Endothelial cell of umbilical vein (primary cell): ENCODE results near the gene KCND2. TPM values are rescaled to one million over a fixed set of nuclear protein-coding genes. Genes with fewer than 3 reads are reported as not detected.

Experiments
- BruUV-seq: library from RNA; stranded (reverse); fragments of 400-500 nt; replicated peaks from 2 replicates; lab custom pipeline; 2021; lab: Mats Ljungman, UMichigan
- CTCF ChIA-PET: fragments of 300-600, 350-600 bp; sonication (Branson Sonifier 250); formaldehyde crosslinking; loops from one replicate; lab custom pipeline; 2021; ENCODE audit warnings: antibody characterized with exemption, inconsistent platforms; lab: Charles Lee
- POLR2A ChIA-PET: fragments of 300-600, 350-600 bp; sonication (Branson Sonifier 250); formaldehyde crosslinking; loops from one replicate; lab custom pipeline; 2021; ENCODE audit warnings: antibody characterized with exemption, inconsistent platforms; lab: Charles Lee
- DNase-seq: peaks from one replicate; pipeline ENCODE4 v3.0.0-alpha.2; 2011; ENCODE audit warnings: low read depth, low spot score
- FAIRE-seq: peaks from 2 replicates; lab custom pipeline; 2011; peaks lifted over from hg19 to GRCh38; lab: Jason Lieb, UNC
- H2AFZ ChIP-seq: 2 replicates; pipeline ENCODE4 v1.6.0; 2012; ENCODE audit warnings: low read depth, low read length, control low read depth, inconsistent platforms
- H3K27ac ChIP-seq: 2 replicates; pipeline ENCODE4 v1.5.1; 2011; ENCODE audit warnings: low read depth, mild to moderate bottlenecking, control low read depth, low read length, moderate library complexity; ENCODE audit not compliant: insufficient read depth
- H3K27me3 ChIP-seq, 2 experiments: 2 replicates each; pipeline versions ENCODE4 v1.6.0 to v1.6.1; 2011; ENCODE audit warnings: low read length in 2 of 2, mixed read lengths in 1 of 2; ENCODE audit not compliant: control insufficient read depth in 2 of 2, insufficient read depth in 2 of 2
- H3K36me3 ChIP-seq, 2 experiments: 2 replicates in 1 of 2; 3 replicates in 1 of 2; pipeline ENCODE4 v1.5.1; 2011; ENCODE audit warnings: low read length in 2 of 2, mild to moderate bottlenecking in 1 of 2, moderate library complexity in 1 of 2; ENCODE audit not compliant: control insufficient read depth in 2 of 2, insufficient read depth in 2 of 2; ENCODE audit errors: extremely low read depth in 1 of 2
- H3K4me1 ChIP-seq: 3 replicates; pipeline ENCODE4 v1.5.1; 2011; ENCODE audit warnings: mild to moderate bottlenecking, low read length; ENCODE audit not compliant: control insufficient read depth, insufficient read depth; ENCODE audit errors: extremely low read depth
- H3K4me2 ChIP-seq: 2 replicates; pipeline ENCODE4 v1.6.1; 2011; ENCODE audit warnings: low read length, control low read depth, mixed read lengths; ENCODE audit not compliant: insufficient read depth
- H3K4me3 ChIP-seq, 3 experiments: fragments of 200-600 bp in 1 of 3; sonication (generic), shearing (Covaris generic) in 1 of 3; replicated peaks in 1 of 3; 2 replicates each; pipeline ENCODE4 v1.5.1; 2011 to 2016; ENCODE audit warnings: control low read depth in 3 of 3, low read length in 3 of 3, mild to moderate bottlenecking in 2 of 3, inconsistent platforms in 1 of 3, low read depth in 1 of 3, moderate library complexity in 1 of 3; ENCODE audit not compliant: insufficient read depth in 1 of 3
- H3K79me2 ChIP-seq: 2 replicates; pipeline ENCODE4 v1.6.0; 2012; ENCODE audit warnings: low read length, inconsistent platforms; ENCODE audit not compliant: control insufficient read depth, insufficient read depth
- H3K9ac ChIP-seq: replicated peaks from 2 replicates; pipeline ENCODE3; 2011; ENCODE audit warnings: low read length, control low read depth; ENCODE audit not compliant: insufficient read depth; ENCODE audit errors: extremely low read depth
- H3K9me1 ChIP-seq: replicated peaks from 3 replicates; pipeline ENCODE4 v1.6.0; 2011; ENCODE audit warnings: mild to moderate bottlenecking, low read length; ENCODE audit not compliant: control insufficient read depth, insufficient read depth; ENCODE audit errors: extremely low read depth
- H3K9me3 ChIP-seq: replicated peaks from 2 replicates; pipeline ENCODE4 v1.5.1; 2012; ENCODE audit warnings: low read length, inconsistent platforms; ENCODE audit not compliant: control insufficient read depth, insufficient read depth
- H4K20me1 ChIP-seq: replicated peaks from 2 replicates; pipeline ENCODE3; 2011; ENCODE audit warnings: mild to moderate bottlenecking, low read length; ENCODE audit not compliant: control insufficient read depth, insufficient read depth; ENCODE audit errors: extremely low read depth
- CTCF ChIP-seq, 2 donors: IDR thresholded peaks; 1 replicate in 1 of 2; 2 replicates in 1 of 2; pipeline ENCODE4 v1.5.1; 2011; ENCODE audit warnings: low read length in 2 of 2, mild to moderate bottlenecking in 2 of 2, moderate library complexity in 2 of 2, control low read depth in 1 of 2, inconsistent platforms in 1 of 2, low read depth in 1 of 2; ENCODE audit not compliant: insufficient read depth in 1 of 2; ENCODE audit errors: extremely low read depth in 1 of 2
- EZH2 ChIP-seq: IDR thresholded peaks from 2 replicates; pipeline ENCODE4 v1.6.1; 2012; ENCODE audit warnings: borderline replicate concordance, low read depth, mild to moderate bottlenecking, moderate library complexity, low read length, inconsistent platforms; ENCODE audit not compliant: severe bottlenecking
- FOS ChIP-seq: IDR thresholded peaks from 2 replicates; pipeline ENCODE4 v1.6.1; 2011; ENCODE audit warnings: mild to moderate bottlenecking, low read length, moderate library complexity, borderline replicate concordance; ENCODE audit not compliant: insufficient read depth
- GATA2 ChIP-seq: IDR thresholded peaks from 2 replicates; pipeline ENCODE4 v1.7.0; 2011; ENCODE audit warnings: low read depth, mild to moderate bottlenecking, moderate library complexity, mixed read lengths, low read length; ENCODE audit not compliant: insufficient read length, insufficient read depth
- JUN ChIP-seq: IDR thresholded peaks from 2 replicates; pipeline ENCODE4 v1.6.1; 2011; ENCODE audit warnings: borderline replicate concordance, low read depth; ENCODE audit not compliant: insufficient read length, insufficient read depth
- MAX ChIP-seq: IDR thresholded peaks from 2 replicates; pipeline ENCODE4 v1.6.1; 2011; ENCODE audit not compliant: insufficient read depth, insufficient read length
- MYC ChIP-seq: IDR thresholded peaks from one replicate; pipeline ENCODE4 v1.6.1; 2011; ENCODE audit warnings: mild to moderate bottlenecking, low read depth, low read length
- POLR2A ChIP-seq: IDR thresholded peaks from 2 replicates; pipeline ENCODE4 v1.6.1; 2012; ENCODE audit warnings: low read depth, mild to moderate bottlenecking, control low read depth, low read length
- POLR2AphosphoS5 ChIP-seq: IDR thresholded peaks from 2 replicates; pipeline ENCODE4 v1.6.1; 2012; ENCODE audit warnings: low read depth, mild to moderate bottlenecking, control low read depth, low read length, moderate library complexity; ENCODE audit not compliant: insufficient read depth
- dilution Hi-C: fragments of 300-500 bp; cut with MboI; formaldehyde crosslinking; loops from one replicate; pipeline ENCODE4 v1.15.0; 2019; ENCODE audit warnings: low sequenced_read_pairs; ENCODE audit not compliant: extremely low pct_ligation_motif_present
- intact Hi-C: fragments of 100-400 bp; cut with micrococcal nuclease; formaldehyde crosslinking; loops from one replicate; pipeline ENCODE4 v1.10.0; 2022
- polyA plus RNA-seq, 4 experiments: library from polyadenylated mRNA; depleted of rRNA in 3 of 4; stranded (reverse) in 3 of 4; unstranded in 1 of 4; fragments of >200 nt; gene quantifications; 2 replicates each; pipeline versions ENCODE4 v1.2.1 to v1.2.3, GENCODE V29; 2011 to 2012; ENCODE audit warnings: missing spikeins in 1 of 4
- total RNA-seq: library from RNA; stranded (reverse); gene quantifications from 2 replicates; pipeline ENCODE4 v1.2.3, GENCODE V29; 2021

KCND2 gene
- total and polyA plus RNA-seq, 2 donors (not counting 3 experiments of a cell fraction or from before 2014, with no cell fraction given): not detected

GRCh38 chr7:120274482-120274881, 1.5 kb downstream of the KCND2 start:
- Histone ChIP-seq H3K9ac (no peak overlapping the region), H3K9me1 (no peaks in the 10 kb centered on the region), H4K20me1 (no peaks in the 10 kb centered on the region), H3K27me3 (peaks cover 14 to 19% of the 10 kb centered on the region in 2 experiments), H3K4me1 (peaks cover 11% of the 10 kb centered on the region), H3K4me3 (no peak overlapping the region), H3K9me3 (no peaks in the 10 kb centered on the region), H3K36me3 (no peaks in the 10 kb centered on the region), H2AFZ (no peak overlapping the region), H3K79me2 (no peaks in the 10 kb centered on the region), H3K4me2 (no peak overlapping the region), H3K27ac (no peak overlapping the region)
- FAIRE-seq (no peak), DNase-seq (no peak)
- no TSS peak for BruUV-seq
- POLR2A ChIA-PET: no interaction called here
- intact Hi-C loops: loop anchor here (5.0 to 10.0 kb wide), 2 partner anchors 128 to 450 kb away; no protein-coding TSS in a partner anchor
- TF ChIP-seq POLR2A: no peak
- TF ChIP-seq POLR2AphosphoS5: no peak
- TF ChIP-seq FOS: no peak
- TF ChIP-seq GATA2: no peak
- no peak for TF ChIP-seq MYC
- TF ChIP-seq CTCF (IDR thresholded peaks at IDR 0.05; ENCODE audit: extremely low read depth in 1 of 2, insufficient read depth in 1 of 2, low read depth in 1 of 2, low read length in 2 of 2): no peak
- TF ChIP-seq MAX: no peak
- TF ChIP-seq JUN: no peak
- no peak for TF ChIP-seq EZH2
- dilution Hi-C loops: no loop called here
- CTCF ChIA-PET: no interaction called here
